HepG2 (cell line): ENCODE measurements around the gene UGT1A3.

Experiments used
- CAMTA2 ChIP-seq: sonication (generic); formaldehyde crosslinking; IDR thresholded peaks from 2 replicates; pipeline ENCODE4 v1.4.0; 2020; ENCODE audit warnings: mild to moderate bottlenecking, missing genetic modification reagents, borderline replicate concordance
- CHD2 ChIP-seq: IDR thresholded peaks from 2 replicates; pipeline ENCODE4 v1.6.1; 2011; ENCODE audit warnings: low read depth, low read length, improper control_type of control experiment
- CTCF ChIP-seq: sonication (generic); formaldehyde crosslinking; IDR thresholded peaks from 2 replicates; pipeline ENCODE4 v1.5.0; 2020; ENCODE audit warnings: mild to moderate bottlenecking, missing genetic modification reagents, moderate library complexity
- FOXK2 ChIP-seq: fragments of 450-650 bp; IDR thresholded peaks from 2 replicates; pipeline ENCODE4 v1.6.1; 2016
- MAFF ChIP-seq: IDR thresholded peaks from 2 replicates; pipeline ENCODE4 v1.6.1; 2011; ENCODE audit warnings: low read depth, low read length, improper control_type of control experiment
- MAFG ChIP-seq: sonication (generic); formaldehyde crosslinking; IDR thresholded peaks from 2 replicates; pipeline ENCODE4 v1.5.1; 2020; ENCODE audit warnings: mild to moderate bottlenecking, missing genetic modification reagents
- ZC3H4 ChIP-seq: sonication (generic); formaldehyde crosslinking; IDR thresholded peaks from 2 replicates; pipeline ENCODE4 v1.4.0; 2020; ENCODE audit warnings: missing genetic modification reagents, borderline replicate concordance
- ZNF143 ChIP-seq: sonication (generic); formaldehyde crosslinking; IDR thresholded peaks from 2 replicates; pipeline ENCODE4 v1.4.0; 2020; ENCODE audit warnings: missing genetic modification reagents
- ZNF431 ChIP-seq: sonication (generic); formaldehyde crosslinking; IDR thresholded peaks from 2 replicates; pipeline ENCODE4 v1.9.0; 2022; ENCODE audit warnings: missing genetic modification reagents, low read depth, mild to moderate bottlenecking, borderline replicate concordance
- ZNF713 ChIP-seq: sonication (generic); formaldehyde crosslinking; IDR thresholded peaks from 2 replicates; pipeline ENCODE4 v1.4.0; 2020; ENCODE audit warnings: mild to moderate bottlenecking, missing genetic modification reagents
- ZNF790 ChIP-seq: sonication (generic); formaldehyde crosslinking; IDR thresholded peaks from 2 replicates; pipeline ENCODE4 v1.8.0; 2022; ENCODE audit warnings: missing genetic modification reagents, mild to moderate bottlenecking, borderline replicate concordance
- ZNF883 ChIP-seq: sonication (generic); formaldehyde crosslinking; IDR thresholded peaks from 2 replicates; pipeline ENCODE4 v1.5.1; 2020; ENCODE audit warnings: mild to moderate bottlenecking, missing genetic modification reagents; ENCODE audit errors: not compliant biosample characterization

GRCh38 chr2:233816771-233817170, 87.9 kb downstream of the UGT1A3 start:
- no peak for TF ChIP-seq MAFG (CRISPR knock-in tag)
- TF ChIP-seq MAFF, result no peak
- TF ChIP-seq ZNF143, result no peak
- TF ChIP-seq CAMTA2 (CRISPR knock-in tag), result no peak
- TF ChIP-seq FOXK2, result no peak
- no peak for TF ChIP-seq CHD2
- no peak for TF ChIP-seq ZNF790 (CRISPR knock-in tag)
- TF ChIP-seq ZNF431 (CRISPR knock-in tag), result no peak
- TF ChIP-seq CTCF (CRISPR knock-in tag), result no peak
- TF ChIP-seq ZC3H4 (CRISPR knock-in tag), result no peak
- no peak for TF ChIP-seq ZNF883 (CRISPR knock-in tag)
- no peak for TF ChIP-seq ZNF713
